Upper lobe of right lung (tissue), 1 donor: ENCODE measurements around the gene HSPA9. TPM values are rescaled to one million over a fixed set of nuclear protein-coding genes. Genes with fewer than 3 reads are reported as not detected.

Experiments used
- ATAC-seq: fragments of 200-7000 bp; cut with Tn5 transposase; one replicate; pipeline ENCODE4 v1.9.1; 2020; ENCODE audit warnings: mild to moderate bottlenecking, moderate library complexity
- DNase-seq: peaks from one replicate; pipeline ENCODE4 v3.0.0-alpha.2; 2020
- H3K27ac ChIP-seq: fragments of 200-600 bp; one replicate; pipeline ENCODE4 v1.8.0; 2022
- H3K27me3 ChIP-seq: fragments of 200-600 bp; one replicate; pipeline ENCODE4 v1.8.0; 2022; ENCODE audit warnings: mild to moderate bottlenecking
- H3K36me3 ChIP-seq: fragments of 200-600 bp; one replicate; pipeline ENCODE4 v1.8.0; 2022
- H3K4me1 ChIP-seq: fragments of 200-600 bp; one replicate; pipeline ENCODE4 v1.8.0; 2022
- H3K4me3 ChIP-seq: fragments of 200-600 bp; one replicate; pipeline ENCODE4 v1.8.0; 2022; ENCODE audit warnings: mild to moderate bottlenecking
- H3K9me3 ChIP-seq: fragments of 200-600 bp; one replicate; pipeline ENCODE4 v1.8.0; 2022
- CTCF ChIP-seq: fragments of 200-600 bp; IDR thresholded peaks from one replicate; pipeline ENCODE4 v1.8.0; 2022; ENCODE audit warnings: antibody characterized with exemption
- intact Hi-C: fragments of 100-400 bp; cut with DNase I; formaldehyde crosslinking; loops from one replicate; pipeline ENCODE4 v1.11.0; 2022
- total RNA-seq: library from RNA; stranded (reverse); fragmentation: NEBNext Ultra II Directional; extraction: Animal tissue kit (Norgen Biotek cat#: 25700); gene quantifications from one replicate; pipeline ENCODE4 v1.2.1, GENCODE V29; 2021
- donor health status: DM: no; HTN: yes; CAD: no; lungs with severe emphysema.

Gene HSPA9
- total RNA-seq, 1 donor from 2014 or later: 164 TPM

GRCh38 chr5:138588013-138588788, 13.0 kb upstream of the HSPA9 start:
- TF ChIP-seq CTCF: no peak
- H3K4me3 ChIP-seq: no peak overlapping the region
- H3K9me3 ChIP-seq: no peaks in the 10 kb centered on the region
- intact Hi-C loops: loop anchor here (10.0 kb wide), 1 partner anchor 47 kb away; no protein-coding TSS in a partner anchor
- H3K4me1 ChIP-seq: no peaks in the 10 kb centered on the region
- ATAC-seq (no peak), DNase-seq (no peak)
- no peaks in the 10 kb centered on the region for H3K27me3 ChIP-seq
- H3K36me3 ChIP-seq: no peaks in the 10 kb centered on the region
- no peak overlapping the region for H3K27ac ChIP-seq

DNA sequence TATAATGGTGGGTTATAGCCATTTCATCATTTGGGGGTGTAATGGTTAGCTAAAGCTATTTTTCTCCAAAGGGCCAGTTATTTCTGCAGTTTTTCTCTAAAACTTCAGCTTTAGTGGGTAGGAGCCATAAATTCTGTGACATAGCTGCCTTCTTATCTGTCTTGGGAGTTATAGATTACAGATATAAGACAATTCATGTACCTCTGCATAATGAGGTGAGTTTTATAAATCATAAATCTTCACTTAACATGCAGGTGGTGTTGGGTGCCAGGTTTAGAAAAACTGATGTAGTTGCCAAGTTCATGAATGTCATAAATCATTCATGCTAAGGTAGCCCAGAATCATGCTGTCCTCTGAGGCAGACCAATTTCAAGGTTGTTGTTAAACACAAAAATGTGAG, 10.0 kb upstream of the HSPA9 start:
- no peak overlapping the region for H3K4me3 ChIP-seq
- intact Hi-C loops: loop anchor here (10.0 kb wide), 1 partner anchor 50 kb away; no protein-coding TSS in a partner anchor
- ATAC-seq: no peak
- H3K27me3 ChIP-seq: no peaks in the 10 kb centered on the region
- H3K36me3 ChIP-seq: no peaks in the 10 kb centered on the region
- no peaks in the 10 kb centered on the region for H3K4me1 ChIP-seq
- no peaks in the 10 kb centered on the region for H3K9me3 ChIP-seq
- no peak for DNase-seq
- no peak for TF ChIP-seq CTCF
- no peak overlapping the region for H3K27ac ChIP-seq

- Histone ChIP-seq H3K4me1 (no peaks in the 10 kb centered on the region), H3K36me3 (no peaks in the 10 kb centered on the region), H3K27ac (no peak overlapping the region), H3K4me3 (no peak overlapping the region), H3K9me3 (no peaks in the 10 kb centered on the region), H3K27me3 (no peaks in the 10 kb centered on the region)
- no peak for TF ChIP-seq CTCF
- ATAC-seq (peak; percentile 59), DNase-seq (no peak)
- intact Hi-C loops: loop anchor here (10.0 kb wide), 1 partner anchor 51 kb away; no protein-coding TSS in a partner anchor
Measured at GRCh38 chr5:138583984-138584637, 8.9 kb upstream of the HSPA9 start.

- H3K9me3 ChIP-seq: no peaks in the 10 kb centered on the region
- no peaks in the 10 kb centered on the region for H3K36me3 ChIP-seq
- no peaks in the 10 kb centered on the region for H3K27me3 ChIP-seq
- no peak for TF ChIP-seq CTCF
- no peak for DNase-seq
- H3K4me1 ChIP-seq: no peaks in the 10 kb centered on the region
- ATAC-seq: no peak
- no peak overlapping the region for H3K4me3 ChIP-seq
- intact Hi-C loops: loop anchor here (10.0 kb wide), 1 partner anchor 52 kb away; no protein-coding TSS in a partner anchor
- H3K27ac ChIP-seq: no peak overlapping the region
Measured at GRCh38 chr5:138582959-138583358, 7.8 kb upstream of the HSPA9 start.

DNA sequence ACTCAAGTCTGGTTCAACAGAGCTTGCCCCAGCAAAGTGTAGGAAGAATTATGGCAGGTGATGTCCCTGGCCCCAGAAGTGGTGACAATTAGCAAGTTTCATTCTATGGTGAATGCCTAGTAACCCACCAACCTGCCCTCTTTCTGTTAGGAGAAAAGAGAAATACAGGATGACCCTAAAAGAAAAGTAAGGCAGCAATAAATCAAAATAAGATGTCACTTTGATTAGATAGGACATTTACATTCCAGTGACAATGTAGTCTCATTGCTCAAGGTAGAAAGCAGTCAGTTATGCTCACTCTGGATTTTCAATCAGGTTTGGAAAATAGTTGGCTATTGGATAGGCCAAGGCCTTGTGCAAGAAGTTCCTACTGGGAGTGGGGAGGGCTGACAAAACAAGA, 5.6 kb upstream of the HSPA9 start:
- DNase-seq: no peak

More for the DNA sequence above, 5.6 kb upstream of the HSPA9 start:
- no peaks in the 10 kb centered on the region for H3K36me3 ChIP-seq
- no peak overlapping the region for H3K4me3 ChIP-seq
- no peak overlapping the region for H3K27ac ChIP-seq
- H3K27me3 ChIP-seq: no peaks in the 10 kb centered on the region
- TF ChIP-seq CTCF: no peak
- intact Hi-C loops: loop anchor here (10.0 kb wide), 1 partner anchor 54 kb away; no protein-coding TSS in a partner anchor
- no peak for ATAC-seq
- no peaks in the 10 kb centered on the region for H3K4me1 ChIP-seq
- H3K9me3 ChIP-seq: no peaks in the 10 kb centered on the region
